Loucy (cell line): ENCODE measurements around the gene ACADL.

Source experiments
- H2AFZ ChIP-seq: fragments of 200-600 bp; sonication (generic); 2 replicates; pipeline ENCODE4 v1.6.0; 2016; ENCODE audit warnings: antibody characterized with exemption, mild to moderate bottlenecking, low read length, moderate library complexity
- H3F3A ChIP-seq: fragments of 200-600 bp; 2 replicates; pipeline ENCODE4 v1.6.0; 2016; ENCODE audit warnings: antibody characterized with exemption, low read depth, mild to moderate bottlenecking
- H3K27me3 ChIP-seq: fragments of 200-600 bp; sonication (generic); 2 replicates; pipeline ENCODE4 v1.6.1; 2014; ENCODE audit warnings: low read length, mild to moderate bottlenecking; ENCODE audit not compliant: insufficient read depth, poor library complexity, severe bottlenecking
- H3K36me3 ChIP-seq: fragments of 200-600 bp; sonication (generic); 2 replicates; pipeline ENCODE4 v1.6.1; 2016; ENCODE audit warnings: low read length; ENCODE audit not compliant: insufficient read depth
- H3K4me1 ChIP-seq: fragments of 200-600 bp; sonication (generic); 2 replicates; pipeline ENCODE4 v1.5.1; 2014; ENCODE audit warnings: low read length, mild to moderate bottlenecking; ENCODE audit not compliant: insufficient read depth, poor library complexity, severe bottlenecking
- H3K4me2 ChIP-seq: fragments of 200-600 bp; sonication (generic); 2 replicates; pipeline ENCODE4 v1.6.0; 2014; ENCODE audit warnings: antibody characterized with exemption, low read length, low read depth, mild to moderate bottlenecking; ENCODE audit not compliant: poor library complexity, severe bottlenecking
- H3K4me3 ChIP-seq: fragments of 200-600 bp; sonication (generic); 2 replicates; pipeline ENCODE4 v1.5.1; 2014; ENCODE audit warnings: low read length, mild to moderate bottlenecking, mixed read lengths; ENCODE audit not compliant: poor library complexity, severe bottlenecking
- H3K79me2 ChIP-seq: fragments of 200-600 bp; sonication (generic); 2 replicates; pipeline ENCODE4 v1.6.1; 2014; ENCODE audit warnings: low read length; ENCODE audit not compliant: insufficient read depth
- H3K9ac ChIP-seq: fragments of 200-600 bp; sonication (generic); 2 replicates; pipeline ENCODE4 v1.6.0; 2014; ENCODE audit warnings: mild to moderate bottlenecking, low read depth, low read length, moderate library complexity; ENCODE audit not compliant: poor library complexity, severe bottlenecking
- H3K9me2 ChIP-seq: fragments of 200-600 bp; sonication (generic); replicated peaks from 2 replicates; pipeline ENCODE4 v1.6.1; 2016; ENCODE audit warnings: low read depth, low read length, mixed read lengths
- H3K9me3 ChIP-seq: fragments of 200-600 bp; sonication (generic); 2 replicates; pipeline ENCODE4 v1.6.1; 2014; ENCODE audit warnings: mild to moderate bottlenecking, antibody characterized with exemption, low read length, low read depth; ENCODE audit not compliant: insufficient read depth
- H4K20me1 ChIP-seq: fragments of 200-600 bp; sonication (generic); 2 replicates; pipeline ENCODE4 v1.6.0; 2014; ENCODE audit warnings: antibody characterized with exemption, low read length, mild to moderate bottlenecking; ENCODE audit not compliant: insufficient read depth, poor library complexity, severe bottlenecking
- CTCF ChIP-seq: fragments of 200-600 bp; sonication (generic); conservative IDR thresholded peaks from 2 replicates; pipeline ENCODE4 v1.5.1; 2014; ENCODE audit warnings: mild to moderate bottlenecking, antibody characterized with exemption, low read length
- EZH2phosphoT487 ChIP-seq: fragments of 200-600 bp; IDR thresholded peaks from 2 replicates; pipeline ENCODE4 v1.6.1; 2018; ENCODE audit warnings: antibody characterized with exemption, mild to moderate bottlenecking, moderate library complexity, borderline replicate concordance

ACADL gene

GRCh38 chr2:210263841-210264240, 38.6 kb upstream of the ACADL start:
- no peaks in the 10 kb centered on the region for H3K79me2 ChIP-seq
- H2AFZ ChIP-seq = no peak overlapping the region
- H3K36me3 ChIP-seq = no peaks in the 10 kb centered on the region
- H3K9me2 ChIP-seq = no peaks in the 10 kb centered on the region
- no peak overlapping the region for H3K4me2 ChIP-seq
- no peaks in the 10 kb centered on the region for H4K20me1 ChIP-seq
- H3K4me1 ChIP-seq = no peaks in the 10 kb centered on the region
- H3K9me3 ChIP-seq = no peaks in the 10 kb centered on the region
- no peak overlapping the region for H3K9ac ChIP-seq
- no peaks in the 10 kb centered on the region for H3F3A ChIP-seq
- TF ChIP-seq EZH2phosphoT487 (no peak), CTCF (no peak)
- H3K27me3 ChIP-seq = no peaks in the 10 kb centered on the region
- H3K4me3 ChIP-seq = no peak overlapping the region

GRCh38 chr2:210262036-210262435, 36.8 kb upstream of the ACADL start:
- no peaks in the 10 kb centered on the region for H3K27me3 ChIP-seq
- no peaks in the 10 kb centered on the region for H3K79me2 ChIP-seq
- TF ChIP-seq CTCF (no peak), EZH2phosphoT487 (no peak)
- no peak overlapping the region for H3K4me3 ChIP-seq
- no peak overlapping the region for H3K4me2 ChIP-seq
- H3K9ac ChIP-seq = no peak overlapping the region
- H3F3A ChIP-seq = no peaks in the 10 kb centered on the region
- no peaks in the 10 kb centered on the region for H3K36me3 ChIP-seq
- no peaks in the 10 kb centered on the region for H4K20me1 ChIP-seq
- H3K9me3 ChIP-seq = no peaks in the 10 kb centered on the region
- H3K4me1 ChIP-seq = no peaks in the 10 kb centered on the region
- H3K9me2 ChIP-seq = no peaks in the 10 kb centered on the region
- no peak overlapping the region for H2AFZ ChIP-seq

- no peaks in the 10 kb centered on the region for H3K27me3 ChIP-seq
- no peak overlapping the region for H2AFZ ChIP-seq
- no peaks in the 10 kb centered on the region for H3K9me2 ChIP-seq
- no peak overlapping the region for H3K4me3 ChIP-seq
- H3K79me2 ChIP-seq = no peaks in the 10 kb centered on the region
- no peaks in the 10 kb centered on the region for H3F3A ChIP-seq
- no peaks in the 10 kb centered on the region for H4K20me1 ChIP-seq
- no peaks in the 10 kb centered on the region for H3K4me1 ChIP-seq
- no peak for TF ChIP-seq EZH2phosphoT487
- no peak for TF ChIP-seq CTCF
- no peak overlapping the region for H3K9ac ChIP-seq
- H3K9me3 ChIP-seq = no peaks in the 10 kb centered on the region
- no peak overlapping the region for H3K4me2 ChIP-seq
- no peaks in the 10 kb centered on the region for H3K36me3 ChIP-seq
Measured at GRCh38 chr2:210259687-210260086, 34.4 kb upstream of the ACADL start.
